Measurements from ENCODE around the gene TRAF3. TPM values are rescaled to one million over a fixed set of nuclear protein-coding genes. Genes with fewer than 3 reads are reported as not detected.

Gene TRAF3
- total RNA-seq, 1 experiment from 2014 or later, result 25.3 TPM

DNA sequence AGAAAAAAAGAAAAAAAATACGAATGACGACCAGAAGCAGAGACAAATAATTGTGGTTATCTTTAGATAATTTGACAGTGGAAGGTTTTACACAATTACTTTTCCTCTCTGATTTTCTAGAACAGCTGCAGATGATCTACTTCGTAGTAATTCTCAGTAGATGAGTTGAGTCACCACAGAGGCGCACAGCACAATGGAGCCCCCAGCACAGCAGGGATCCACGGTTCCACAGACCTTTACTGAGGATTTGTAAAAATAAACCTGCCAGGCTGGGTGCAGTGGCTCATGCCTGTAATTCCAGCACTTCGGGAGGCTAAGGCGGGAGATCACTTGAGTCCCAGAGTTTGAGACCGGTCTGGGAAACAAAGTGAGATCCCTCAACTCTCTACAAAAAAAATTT lies 174.6 kb downstream of the TRAF3 start:
- no peak for DNase-seq (ENCODE audit: unreplicated experiment)
- Mint-ChIP-seq H3K27ac (ENCODE audit: low read depth, unreplicated experiment) (no peak overlapping the region), H3K4me3 (ENCODE audit: unreplicated experiment) (no peak overlapping the region), H3K9me3 (ENCODE audit: unreplicated experiment) (no peaks in the 10 kb centered on the region), H3K36me3 (ENCODE audit: insufficient read depth, unreplicated experiment) (peaks cover 83% of the 10 kb centered on the region), H3K27me3 (ENCODE audit: insufficient read depth, unreplicated experiment) (no peaks in the 10 kb centered on the region), H3K4me1 (ENCODE audit: insufficient read depth, unreplicated experiment) (no peaks in the 10 kb centered on the region)
- TF ChIP-seq CTCF (IDR thresholded peaks at IDR 0.05; ENCODE audit: unreplicated experiment), result no peak
- intact Hi-C loops (cut with micrococcal nuclease), result no loop called here
- no TSS peak for BruUV-seq (replicated peaks)
- ChIA-PET POLR2A (no interaction called here), CTCF (no interaction called here)

DNA sequence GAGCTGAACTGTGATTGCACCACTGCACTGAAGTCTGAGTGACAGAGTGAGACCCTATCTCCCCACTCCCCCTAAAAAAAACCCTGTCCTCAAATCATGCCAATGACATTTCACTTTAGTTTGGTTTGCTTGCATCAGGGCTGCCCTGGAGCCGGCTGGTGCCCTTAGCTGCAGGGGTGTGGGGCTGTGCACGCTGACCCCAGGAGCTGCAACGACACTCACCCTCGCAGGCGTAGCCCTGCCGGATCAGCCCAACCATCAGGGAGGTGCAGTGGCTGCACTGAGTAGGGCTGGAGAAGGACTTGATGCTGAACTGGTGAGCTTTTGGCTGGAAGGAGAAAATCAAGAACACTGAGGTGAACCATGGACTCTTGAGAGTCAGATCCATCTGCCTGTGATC lies 175.0 kb downstream of the TRAF3 start:
- TF ChIP-seq CTCF (IDR thresholded peaks at IDR 0.05; ENCODE audit: unreplicated experiment), result no peak
- no peak overlapping the region for H3K27ac Mint-ChIP-seq (ENCODE audit: low read depth, unreplicated experiment)
- CTCF ChIA-PET, result no interaction called here

GRCh38 chr14:102953100-102953499 lies 175.9 kb downstream of the TRAF3 start:
- no peaks in the 10 kb centered on the region for H3K9me3 Mint-ChIP-seq (ENCODE audit: unreplicated experiment)
- CTCF ChIA-PET, result no interaction called here
- POLR2A ChIA-PET, result interaction anchor here (0.7 kb wide), 1 partner anchor 88 kb away, joined by 3 read pairs; no protein-coding TSS in a partner anchor
- BruUV-seq (replicated peaks), result no TSS peak
- no peak overlapping the region for H3K4me3 Mint-ChIP-seq (ENCODE audit: unreplicated experiment)
- no peaks in the 10 kb centered on the region for H3K27me3 Mint-ChIP-seq (ENCODE audit: insufficient read depth, unreplicated experiment)
- no peaks in the 10 kb centered on the region for H3K4me1 Mint-ChIP-seq (ENCODE audit: insufficient read depth, unreplicated experiment)
- no peak for TF ChIP-seq CTCF (IDR thresholded peaks at IDR 0.05; ENCODE audit: unreplicated experiment)
- DNase-seq (ENCODE audit: unreplicated experiment), result no peak
- peaks cover 85% of the 10 kb centered on the region for H3K36me3 Mint-ChIP-seq (ENCODE audit: insufficient read depth, unreplicated experiment)
- no peak overlapping the region for H3K27ac Mint-ChIP-seq (ENCODE audit: low read depth, unreplicated experiment)
- intact Hi-C loops (cut with micrococcal nuclease), result no loop called here

More for the DNA sequence above, 175.0 kb downstream of the TRAF3 start:
- intact Hi-C loops (cut with micrococcal nuclease), result no loop called here
- no peaks in the 10 kb centered on the region for H3K9me3 Mint-ChIP-seq (ENCODE audit: unreplicated experiment)
- no peak for DNase-seq (ENCODE audit: unreplicated experiment)
- H3K27me3 Mint-ChIP-seq (ENCODE audit: insufficient read depth, unreplicated experiment), result no peaks in the 10 kb centered on the region
- H3K36me3 Mint-ChIP-seq (ENCODE audit: insufficient read depth, unreplicated experiment), result peaks cover 84% of the 10 kb centered on the region
- H3K4me3 Mint-ChIP-seq (ENCODE audit: unreplicated experiment), result no peak overlapping the region
- no peaks in the 10 kb centered on the region for H3K4me1 Mint-ChIP-seq (ENCODE audit: insufficient read depth, unreplicated experiment)
- POLR2A ChIA-PET, result no interaction called here
- BruUV-seq (replicated peaks), result no TSS peak

DNA sequence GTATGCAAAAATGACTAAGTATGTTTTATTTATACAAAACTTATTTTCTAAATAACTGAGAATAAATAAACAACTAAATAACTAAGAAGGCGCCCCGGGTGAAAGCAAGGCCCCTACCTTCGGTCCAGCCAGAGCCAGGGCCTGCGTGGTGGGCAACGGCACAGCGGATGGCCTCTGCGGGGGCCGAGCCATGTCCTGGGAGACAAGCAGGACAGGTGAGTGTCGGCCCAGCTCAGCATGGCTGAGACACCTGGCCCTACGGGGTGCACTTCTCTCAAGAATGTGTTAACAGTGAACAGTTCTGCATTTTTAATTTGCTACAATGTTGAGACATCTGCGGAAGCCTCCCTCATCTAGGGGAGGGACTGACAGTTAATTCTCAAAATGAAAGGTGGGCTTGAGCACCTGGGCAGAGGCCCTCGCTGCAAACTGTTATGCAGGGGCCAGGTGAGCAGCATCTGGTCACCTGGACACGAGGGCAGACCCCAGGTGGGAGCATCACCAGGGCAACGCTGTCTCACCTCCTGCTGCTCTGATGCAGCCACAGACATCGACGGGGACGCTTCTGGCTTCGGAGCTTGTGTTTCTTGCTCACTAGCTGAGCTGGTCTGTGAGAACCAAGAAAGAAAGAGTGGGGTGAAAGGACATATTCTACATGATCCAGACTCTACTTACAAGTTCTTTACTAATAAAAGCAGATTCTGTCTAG lies 177.0 kb downstream of the TRAF3 start:
- intact Hi-C loops (cut with micrococcal nuclease), result no loop called here

More for the DNA sequence above, 177.0 kb downstream of the TRAF3 start:
- Mint-ChIP-seq H3K4me1 (ENCODE audit: insufficient read depth, unreplicated experiment) (no peaks in the 10 kb centered on the region), H3K36me3 (ENCODE audit: insufficient read depth, unreplicated experiment) (peaks cover 89% of the 10 kb centered on the region), H3K27me3 (ENCODE audit: insufficient read depth, unreplicated experiment) (no peaks in the 10 kb centered on the region), H3K9me3 (ENCODE audit: unreplicated experiment) (no peaks in the 10 kb centered on the region), H3K4me3 (ENCODE audit: unreplicated experiment) (no peak overlapping the region), H3K27ac (ENCODE audit: low read depth, unreplicated experiment) (no peak overlapping the region)
- POLR2A ChIA-PET, result no interaction called here
- no TSS peak for BruUV-seq (replicated peaks)
- no peak for DNase-seq (ENCODE audit: unreplicated experiment)
- TF ChIP-seq CTCF (IDR thresholded peaks at IDR 0.05; ENCODE audit: unreplicated experiment), result no peak
- CTCF ChIA-PET, result no interaction called here
